NB4 (cell line): ENCODE results near the gene HELZ.

ENCODE experiments used
- CTCF ChIP-seq: IDR thresholded peaks from one replicate; pipeline ENCODE4 v1.5.1; 2012; ENCODE audit warnings: low read depth, low read length
- MAX ChIP-seq: IDR thresholded peaks from 2 replicates; pipeline ENCODE4 v1.6.1; 2011; ENCODE audit warnings: low read depth, low read length
- POLR2A ChIP-seq: IDR thresholded peaks from 2 replicates; pipeline ENCODE4 v1.6.1; 2011; ENCODE audit warnings: mild to moderate bottlenecking; ENCODE audit not compliant: insufficient read length; ENCODE audit errors: extremely low read depth

GRCh38 chr17:67143318-67143717 lies 101.7 kb downstream of the HELZ start:
- TF ChIP-seq CTCF: no peak
- TF ChIP-seq POLR2A: no peak
- no peak for TF ChIP-seq MAX
